HUES6 (cell line): ENCODE results near the gene RPTOR.
"Not testable (repeated sequence)": the region's sequence is repeated elsewhere in the genome, so short reads cannot be mapped to it uniquely, and the experiment has no call there.

Source experiments
- H3K27ac ChIP-seq: 2 replicates; pipeline ENCODE4 v1.7.0; 2013; ENCODE audit warnings: low read depth, mild to moderate bottlenecking, low read length, inconsistent platforms
- H3K27me3 ChIP-seq: 2 replicates; pipeline ENCODE4 v1.6.1; 2013; ENCODE audit warnings: low read length; ENCODE audit not compliant: control insufficient read depth, insufficient read depth
- H3K36me3 ChIP-seq: 2 replicates; pipeline ENCODE4 v1.6.1; 2013; ENCODE audit warnings: low read length; ENCODE audit not compliant: control insufficient read depth, insufficient read depth
- H3K4me1 ChIP-seq: 2 replicates; pipeline ENCODE4 v1.6.1; 2013; ENCODE audit warnings: low read length; ENCODE audit not compliant: control insufficient read depth, insufficient read depth
- H3K4me3 ChIP-seq: 2 replicates; pipeline ENCODE4 v1.5.1; 2013; ENCODE audit warnings: low read depth, low read length
- H3K9ac ChIP-seq: one replicate; pipeline ENCODE4 v1.6.1; 2013; ENCODE audit warnings: mild to moderate bottlenecking, low read length
- H3K9me3 ChIP-seq: 2 replicates; pipeline ENCODE4 v1.6.1; 2013; ENCODE audit warnings: low read depth, low read length; ENCODE audit not compliant: control insufficient read depth, insufficient read depth

Gene RPTOR

DNA sequence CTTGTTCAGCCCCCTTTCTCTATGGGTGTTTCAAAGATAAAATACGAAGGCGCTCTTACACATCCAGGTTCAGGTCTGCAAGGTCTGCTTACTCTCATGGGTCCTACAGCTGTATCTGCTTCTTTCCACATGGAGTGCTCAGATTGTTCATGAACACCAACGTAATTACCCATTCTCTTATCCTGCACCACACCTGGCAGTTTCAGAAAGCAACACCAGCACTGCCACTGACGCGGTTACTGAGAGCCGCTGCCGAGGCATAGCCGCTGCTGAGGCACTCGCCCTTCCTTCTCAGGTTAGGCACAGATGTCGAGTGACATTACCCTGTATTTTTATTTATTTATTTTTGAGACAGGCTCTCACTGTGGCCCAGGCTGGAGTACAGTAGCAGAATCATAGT lies 147.1 kb downstream of the RPTOR start:
- Histone ChIP-seq H3K9me3 (no peaks in the 10 kb centered on the region), H3K27ac (no peak overlapping the region), H3K27me3 (no peaks in the 10 kb centered on the region), H3K4me3 (no peak overlapping the region), H3K4me1 (peaks cover 34% of the 10 kb centered on the region), H3K9ac (no peak overlapping the region), H3K36me3 (no peaks in the 10 kb centered on the region)

DNA sequence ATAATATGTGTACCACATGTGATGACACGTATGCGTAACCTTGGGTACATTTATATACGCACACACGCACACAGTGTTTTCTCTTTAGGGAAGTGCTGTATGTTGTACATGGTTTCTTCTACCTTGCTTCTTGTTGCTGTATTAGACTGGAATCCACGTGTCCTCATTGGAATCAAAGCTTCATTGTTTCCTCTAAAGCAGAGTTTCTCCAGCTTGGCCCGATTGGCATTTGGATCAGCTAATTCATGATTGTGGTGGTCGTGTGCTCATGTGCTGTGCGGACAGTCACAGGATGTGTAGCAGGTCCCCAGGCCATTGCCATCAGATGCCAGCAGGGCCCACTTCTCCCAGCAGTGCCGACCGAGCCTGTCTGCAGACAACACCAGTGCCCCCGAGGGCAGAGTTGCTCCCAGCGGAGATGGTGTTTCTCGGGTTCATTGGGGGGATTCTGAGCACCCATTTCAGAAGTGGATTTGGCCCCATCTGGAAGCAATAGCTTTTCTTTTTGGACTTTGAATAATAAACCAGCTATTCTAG lies 148.4 kb downstream of the RPTOR start:
- H3K27me3 ChIP-seq, result no peaks in the 10 kb centered on the region
- no peaks in the 10 kb centered on the region for H3K36me3 ChIP-seq
- no peak overlapping the region for H3K4me3 ChIP-seq
- no peak overlapping the region for H3K27ac ChIP-seq
- H3K9me3 ChIP-seq, result no peaks in the 10 kb centered on the region
- H3K4me1 ChIP-seq, result peaks cover 38% of the 10 kb centered on the region
- H3K9ac ChIP-seq, result no peak overlapping the region

DNA sequence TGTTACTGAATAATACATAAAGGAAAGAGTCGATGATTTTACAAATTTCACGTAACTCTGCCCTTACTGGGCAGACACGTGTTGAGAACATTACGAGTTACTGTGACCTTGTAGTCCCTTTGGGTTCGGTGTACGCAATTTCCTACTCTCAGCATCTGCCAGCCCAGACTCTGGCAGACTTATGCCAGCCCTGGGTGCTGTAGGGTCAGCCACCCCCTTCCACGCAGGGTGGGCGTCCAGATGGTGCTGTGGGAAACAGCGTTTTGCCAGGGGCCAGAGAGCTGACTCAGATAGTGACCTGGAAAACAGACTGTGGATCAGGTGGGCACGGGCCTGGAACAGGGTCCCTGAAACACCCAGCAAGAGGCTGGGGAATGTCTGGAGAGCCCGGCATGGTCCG lies 148.9 kb downstream of the RPTOR start:
- H3K27me3 ChIP-seq, result no peaks in the 10 kb centered on the region
- H3K36me3 ChIP-seq, result no peaks in the 10 kb centered on the region
- no peak overlapping the region for H3K9ac ChIP-seq
- peaks cover 43% of the 10 kb centered on the region for H3K4me1 ChIP-seq
- H3K27ac ChIP-seq, result no peak overlapping the region; the same call in 1 of the 2 replicates
- no peak overlapping the region for H3K4me3 ChIP-seq
- H3K9me3 ChIP-seq, result no peaks in the 10 kb centered on the region

DNA sequence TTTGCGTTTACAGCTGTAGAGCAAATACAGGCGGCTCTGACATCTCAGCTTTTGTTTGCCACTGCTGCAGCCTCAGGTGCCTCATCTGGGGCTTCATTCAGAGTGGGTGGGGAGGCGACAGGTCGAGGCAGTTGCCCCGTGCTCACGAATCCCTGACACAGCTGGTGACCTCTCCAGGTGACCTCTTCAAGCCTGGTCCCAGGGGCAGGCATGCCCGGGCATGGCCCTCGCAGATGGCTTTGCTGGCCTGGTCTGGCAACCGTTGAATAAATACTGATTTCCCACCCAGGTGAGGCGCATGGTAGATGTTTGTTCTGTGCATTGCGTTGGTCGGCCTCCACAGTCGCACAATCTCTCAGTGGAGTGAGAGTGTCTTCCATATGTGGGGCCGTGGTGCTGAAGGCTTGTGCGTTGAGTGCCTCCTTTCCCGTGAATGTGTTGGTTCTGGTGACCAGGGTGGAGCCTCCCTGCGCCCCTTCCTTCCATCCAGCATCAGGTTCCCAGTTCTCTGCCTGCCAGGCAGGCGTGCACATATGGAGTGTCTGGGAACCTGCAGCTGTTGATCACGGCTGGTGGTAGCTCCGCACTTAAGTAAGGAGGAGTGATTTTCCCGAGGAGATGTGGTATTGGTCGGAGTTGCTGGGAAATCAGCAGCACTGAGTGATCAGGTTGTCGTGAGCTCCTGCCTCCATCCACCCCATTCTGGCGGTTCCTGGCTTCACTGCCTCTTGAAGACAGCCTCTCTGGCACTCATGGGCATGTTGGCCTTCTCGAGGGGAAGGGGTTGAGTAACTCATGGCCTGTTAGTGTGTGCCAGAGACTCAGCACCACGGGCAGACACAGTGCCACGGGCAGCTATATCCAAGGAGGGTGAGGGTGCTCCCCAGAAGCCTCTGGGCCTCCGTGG lies 149.7 kb downstream of the RPTOR start:
- no peaks in the 10 kb centered on the region for H3K9me3 ChIP-seq
- H3K4me3 ChIP-seq, result no peak overlapping the region
- H3K27me3 ChIP-seq, result no peaks in the 10 kb centered on the region
- peak overlapping the region; percentile 40 for H3K9ac ChIP-seq
- H3K36me3 ChIP-seq, result no peaks in the 10 kb centered on the region
- H3K27ac ChIP-seq, result peak overlapping the region; percentile 60
- H3K4me1 ChIP-seq, result peaks cover 46% of the 10 kb centered on the region

DNA sequence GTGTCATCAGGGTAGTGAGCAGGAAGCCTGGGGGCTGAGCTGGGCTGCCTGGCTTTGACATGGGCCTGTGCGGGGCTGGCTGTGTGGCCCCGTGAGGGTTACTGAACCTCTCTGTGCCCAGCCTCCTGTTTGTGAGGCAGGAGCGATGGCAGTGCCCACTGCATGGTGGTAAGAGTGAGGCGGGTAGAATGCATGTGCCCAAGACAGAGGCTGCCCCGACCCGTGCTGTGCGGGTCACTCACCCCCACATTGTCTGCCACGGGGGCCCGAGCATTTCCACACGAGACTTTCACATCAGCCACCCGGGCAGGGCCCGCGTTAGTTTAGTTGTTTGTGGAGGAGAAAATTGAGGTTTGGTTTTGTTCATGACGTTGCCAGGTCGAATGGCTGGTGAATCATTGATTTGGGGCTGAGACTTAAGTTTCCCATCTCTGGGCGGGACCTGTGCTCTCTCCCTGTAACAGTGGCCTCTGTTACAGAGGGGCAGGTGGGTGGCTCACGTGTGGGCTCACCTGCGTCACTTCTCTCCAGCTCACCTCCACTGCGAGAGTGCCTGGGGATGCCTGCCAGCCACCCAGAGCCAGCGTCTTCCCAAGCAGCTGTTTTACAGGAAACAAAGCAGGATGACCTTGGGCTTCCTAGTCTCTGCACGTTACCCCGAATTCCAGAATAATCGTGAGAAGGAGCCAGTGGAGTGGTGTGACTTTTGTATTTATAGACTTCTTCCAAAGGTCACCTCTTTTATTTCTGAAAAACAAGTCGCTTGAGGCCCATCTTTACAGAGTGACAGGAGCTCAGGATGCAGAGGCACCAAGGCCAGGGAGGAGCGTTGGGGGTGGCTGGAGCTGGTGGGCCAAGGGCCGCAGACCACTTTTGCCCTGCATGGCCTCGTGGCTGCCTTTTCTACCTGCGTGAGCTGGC lies 150.6 kb downstream of the RPTOR start:
- no peaks in the 10 kb centered on the region; the same call in 1 of the 2 replicates for H3K9me3 ChIP-seq
- H3K4me3 ChIP-seq, result no peak overlapping the region
- H3K27me3 ChIP-seq, result no peaks in the 10 kb centered on the region
- no peak overlapping the region; the same call in 1 of the 2 replicates for H3K27ac ChIP-seq
- no peaks in the 10 kb centered on the region for H3K36me3 ChIP-seq
- H3K9ac ChIP-seq, result no peak overlapping the region
- H3K4me1 ChIP-seq, result peaks cover 46% of the 10 kb centered on the region

DNA sequence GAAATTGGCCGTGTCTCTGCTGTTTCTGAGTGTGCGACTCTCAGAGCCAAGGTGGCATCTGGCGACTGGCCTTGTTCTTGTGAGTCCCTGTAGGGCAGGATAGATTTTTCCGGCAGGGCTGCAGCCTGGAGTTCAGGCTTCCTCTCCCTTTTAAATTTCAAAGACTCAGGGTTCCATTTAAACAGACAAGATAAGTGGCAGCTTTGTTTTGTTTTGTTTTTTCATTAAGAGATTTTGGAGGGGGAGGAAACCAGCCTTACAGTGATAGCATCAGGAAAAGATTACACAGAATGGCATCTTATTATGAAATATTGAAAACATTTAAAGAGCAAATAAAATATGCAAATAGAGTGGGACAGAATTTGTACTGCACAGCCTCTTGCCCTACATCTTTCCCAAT lies 151.3 kb downstream of the RPTOR start:
- Histone ChIP-seq H3K4me3 (no peak overlapping the region), H3K9me3 (no peaks in the 10 kb centered on the region; the same call in 1 of the 2 replicates), H3K4me1 (peaks cover 46% of the 10 kb centered on the region), H3K27ac (no peak overlapping the region), H3K9ac (no peak overlapping the region), H3K36me3 (no peaks in the 10 kb centered on the region), H3K27me3 (no peaks in the 10 kb centered on the region)

GRCh38 chr17:80696456-80696855 lies 151.8 kb downstream of the RPTOR start:
- Histone ChIP-seq H3K9ac (no peak overlapping the region), H3K4me1 (peaks cover 46% of the 10 kb centered on the region), H3K9me3 (no peaks in the 10 kb centered on the region; the same call in 1 of the 2 replicates), H3K27me3 (no peaks in the 10 kb centered on the region), H3K36me3 (no peaks in the 10 kb centered on the region), H3K27ac (no peak overlapping the region), H3K4me3 (no peak overlapping the region)

- Histone ChIP-seq H3K27me3 (no peaks in the 10 kb centered on the region), H3K4me3 (no peak overlapping the region), H3K36me3 (no peaks in the 10 kb centered on the region), H3K9ac (no peak overlapping the region), H3K27ac (no peak overlapping the region), H3K4me1 (peaks cover 46% of the 10 kb centered on the region), H3K9me3 (no peaks in the 10 kb centered on the region; the same call in 1 of the 2 replicates)
Observed at GRCh38 chr17:80696964-80697363, 152.3 kb downstream of the RPTOR start.

DNA sequence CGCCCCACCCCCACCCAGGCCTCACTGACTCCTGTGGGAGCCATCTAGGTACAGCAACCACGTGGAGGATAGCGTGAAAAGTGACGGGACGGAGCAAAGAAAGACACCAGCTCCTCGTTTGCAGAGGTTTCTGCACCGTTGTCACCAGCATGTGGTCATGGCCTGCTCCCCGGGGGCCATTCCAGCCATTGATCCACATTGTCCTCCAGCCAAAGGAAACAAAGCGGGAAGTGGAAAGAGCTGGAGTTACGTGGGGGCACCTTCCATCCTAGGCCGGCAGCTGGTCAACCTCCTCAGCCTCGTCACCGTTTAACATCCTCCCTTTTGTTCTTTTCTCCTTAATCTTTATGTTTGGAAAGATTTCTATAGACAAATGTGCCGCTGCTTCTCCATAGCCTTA lies 153.7 kb downstream of the RPTOR start:
- no peaks in the 10 kb centered on the region for H3K27me3 ChIP-seq
- H3K4me1 ChIP-seq, result peaks cover 52% of the 10 kb centered on the region
- H3K27ac ChIP-seq, result no peak overlapping the region
- no peaks in the 10 kb centered on the region for H3K36me3 ChIP-seq
- H3K9ac ChIP-seq, result no peak overlapping the region
- H3K9me3 ChIP-seq, result no peaks in the 10 kb centered on the region; the same call in 1 of the 2 replicates
- no peak overlapping the region for H3K4me3 ChIP-seq

DNA sequence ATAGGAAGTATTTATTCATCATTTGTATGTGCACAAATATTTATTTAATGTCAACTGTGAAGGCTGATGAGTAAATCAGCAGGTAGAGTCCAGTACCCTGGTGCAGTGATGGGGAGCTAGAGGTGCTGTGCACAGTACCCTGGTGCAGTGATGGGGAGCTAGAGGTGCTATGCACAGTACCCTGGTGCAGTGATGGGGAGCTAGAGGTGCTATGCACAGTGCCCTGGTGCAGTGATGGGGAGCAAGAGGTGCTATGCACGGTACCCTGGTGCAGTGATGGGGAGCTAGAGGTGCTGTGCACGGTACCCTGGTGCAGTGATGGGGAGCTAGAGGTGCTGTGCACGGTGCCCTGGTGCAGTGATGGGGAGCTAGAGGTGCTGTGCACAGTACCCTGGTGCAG lies 154.6 kb downstream of the RPTOR start:
- H3K4me1 ChIP-seq, result peaks cover 46% of the 10 kb centered on the region
- not testable (repeated sequence) for H3K27ac ChIP-seq

More for the DNA sequence above, 154.6 kb downstream of the RPTOR start:
- H3K4me3 ChIP-seq, H3K9ac ChIP-seq, H3K27me3 ChIP-seq, H3K9me3 ChIP-seq, H3K36me3 ChIP-seq: not testable (repeated sequence)
